K562 (cell line): ENCODE measurements around the gene GCKR. TPM values are rescaled to one million over a fixed set of nuclear protein-coding genes. Genes with fewer than 3 reads are reported as not detected.
A peak's percentile ranks its signal among the peaks of the same experiment; 100 is the strongest.
"Not testable (repeated sequence)": the region's sequence is repeated elsewhere in the genome, so short reads cannot be mapped to it uniquely, and the experiment has no call there.

Experiments used
- ATAC-seq: fragments of 200-7000 bp; cut with Tn5 transposase; 3 replicates; pipeline ENCODE4 v1.9.1; 2020; ENCODE audit warnings: moderate library complexity
- BruUV-seq: library from RNA; stranded (reverse); fragments of 400-500 nt; replicated peaks from 2 replicates; lab custom pipeline; 2021; lab: Mats Ljungman, UMichigan
- CTCF ChIA-PET: fragments of 300-600 bp; formaldehyde crosslinking; extraction: SDS; loops from one replicate; lab custom pipeline; 2021; ENCODE audit warnings: low intra/inter-chr PET ratio; lab: Yijun Ruan, JAX
- POLR2A ChIA-PET: fragments of 300-600, 350-650 bp; sonication (Branson Sonifier 250); formaldehyde crosslinking; extraction: SDS; loops from one replicate; lab custom pipeline; 2021; ENCODE audit warnings: antibody characterized with exemption, inconsistent platforms; lab: Yijun Ruan, JAX
- DNase-seq, 4 experiments: peaks; one replicate each; pipeline versions ENCODE4 v3.0.0 to v3.0.0-alpha.2; 2011 to 2018; ENCODE audit warnings: low spot score in 3 of 4, mixed read lengths in 3 of 4; ENCODE audit errors: extremely low read depth in 1 of 4
- FAIRE-seq: peaks from 2 replicates; lab custom pipeline; 2011; peaks lifted over from hg19 to GRCh38; lab: Jason Lieb, UNC
- H2AFZ ChIP-seq: 2 replicates; pipeline ENCODE4 v1.6.0; 2011; ENCODE audit warnings: low read depth, low read length, control low read depth, inconsistent platforms
- H3K27ac ChIP-seq: fragments of 200-600 bp; 3 replicates; pipeline ENCODE4 v1.8.0; 2011; ENCODE audit warnings: low read depth, mild to moderate bottlenecking, control low read depth, inconsistent platforms, low read length, moderate library complexity, mixed read lengths; ENCODE audit errors: extremely low read depth
- H3K27me3 ChIP-seq, 2 experiments: fragments of 300-600 bp in 1 of 2; 2 replicates in 1 of 2; 3 replicates in 1 of 2; pipeline versions ENCODE4 v1.6.0 to v1.8.0; 2011; ENCODE audit warnings: inconsistent platforms in 2 of 2, low read length in 2 of 2, mild to moderate bottlenecking in 1 of 2, mixed read lengths in 1 of 2, moderate library complexity in 1 of 2; ENCODE audit not compliant: control insufficient read depth in 2 of 2, insufficient read depth in 2 of 2
- H3K36me3 ChIP-seq: fragments of 300-600 bp; 3 replicates; pipeline ENCODE4 v1.8.0; 2011; ENCODE audit warnings: mild to moderate bottlenecking, low read length, inconsistent platforms; ENCODE audit not compliant: control insufficient read depth, insufficient read depth
- H3K4me1 ChIP-seq, 2 experiments: fragments of 200-600 bp in 1 of 2; replicated peaks in 1 of 2; 2 replicates in 1 of 2; 3 replicates in 1 of 2; pipeline versions ENCODE4 v1.5.1 to v1.8.0; 2011; ENCODE audit warnings: inconsistent platforms in 2 of 2, low read length in 2 of 2, mild to moderate bottlenecking in 1 of 2, mixed read lengths in 1 of 2, moderate library complexity in 1 of 2; ENCODE audit not compliant: control insufficient read depth in 2 of 2, insufficient read depth in 2 of 2
- H3K4me2 ChIP-seq: 2 replicates; pipeline ENCODE4 v1.6.1; 2011; ENCODE audit warnings: low read length, control low read depth, inconsistent platforms, mixed read lengths; ENCODE audit not compliant: insufficient read depth
- H3K4me3 ChIP-seq: fragments of 200-600 bp; sonication (generic), shearing (Covaris generic); 2 replicates; pipeline ENCODE4 v1.5.1; 2016; ENCODE audit warnings: control low read depth, inconsistent platforms
- H3K79me2 ChIP-seq: fragments of 200-600 bp; 3 replicates; pipeline ENCODE4 v1.8.0; 2011; ENCODE audit warnings: low read length, inconsistent platforms; ENCODE audit not compliant: control insufficient read depth, insufficient read depth
- H3K9ac ChIP-seq, 2 experiments: 2 replicates each; pipeline versions ENCODE4 v1.6.0 to v1.6.1; 2011; ENCODE audit warnings: low read depth in 2 of 2, low read length in 2 of 2, control low read depth in 1 of 2, inconsistent platforms in 1 of 2, mild to moderate bottlenecking in 1 of 2, mixed read lengths in 1 of 2; ENCODE audit not compliant: insufficient read depth in 1 of 2
- H3K9me1 ChIP-seq: one replicate; pipeline ENCODE4 v1.6.0; 2011; ENCODE audit warnings: inconsistent platforms, mild to moderate bottlenecking, low read length, moderate library complexity; ENCODE audit not compliant: control insufficient read depth, insufficient read depth
- H3K9me3 ChIP-seq: replicated peaks from 2 replicates; pipeline ENCODE4 v1.5.1; 2011; ENCODE audit warnings: low read depth, low read length, inconsistent platforms; ENCODE audit not compliant: control insufficient read depth, insufficient read depth
- H4K20me1 ChIP-seq: replicated peaks from 2 replicates; pipeline ENCODE4 v1.6.1; 2011; ENCODE audit warnings: low read length, inconsistent platforms, mixed read lengths; ENCODE audit not compliant: control insufficient read depth, insufficient read depth
- CTBP1 ChIP-seq: fragments of 450-650 bp; IDR thresholded peaks from 2 replicates; pipeline ENCODE4 v1.6.1; 2016; ENCODE audit warnings: borderline replicate concordance
- CXXC5 ChIP-seq: fragments of 250-450 bp; sonication (Bioruptor Pico); IDR thresholded peaks from 2 replicates; pipeline ENCODE4 v1.8.0; 2022; ENCODE audit warnings: inconsistent platforms, mild to moderate bottlenecking, moderate library complexity
- L3MBTL2 ChIP-seq: fragments of 450-650 bp; IDR thresholded peaks from 2 replicates; pipeline ENCODE4 v1.6.1; 2016; ENCODE audit warnings: mild to moderate bottlenecking, moderate library complexity
- MEIS2 ChIP-seq: fragments of 450-650 bp; IDR thresholded peaks from 2 replicates; pipeline ENCODE4 v1.6.1; 2014; ENCODE audit warnings: mild to moderate bottlenecking; ENCODE audit not compliant: partially characterized antibody
- NCOR1 ChIP-seq: fragments of 450-650 bp; IDR thresholded peaks from 2 replicates; pipeline ENCODE4 v1.6.1; 2016; ENCODE audit warnings: mild to moderate bottlenecking, moderate library complexity
- NR2C1 ChIP-seq, 2 experiments: fragments of 450-650 bp; IDR thresholded peaks; 2 replicates each; pipeline ENCODE4 v1.6.1; 2017; ENCODE audit warnings: mild to moderate bottlenecking in 2 of 2, antibody characterized with exemption in 1 of 2, inconsistent platforms in 1 of 2, missing compliant biosample characterization in 1 of 2, missing genetic modification characterization in 1 of 2
- SMARCC2 ChIP-seq: fragments of 450-650 bp; IDR thresholded peaks from 2 replicates; pipeline ENCODE4 v1.6.1; 2017; ENCODE audit warnings: antibody characterized with exemption, moderate library complexity, mild to moderate bottlenecking, low read depth
- TAL1 ChIP-seq: fragments of 450-650 bp; IDR thresholded peaks from 2 replicates; pipeline ENCODE4 v1.6.1; 2016; ENCODE audit warnings: mild to moderate bottlenecking
- TRIM24 ChIP-seq, 2 experiments: fragments of 450-650 bp; IDR thresholded peaks; 2 replicates each; pipeline ENCODE4 v1.6.1; 2016
- ZBTB40 ChIP-seq, 2 experiments: fragments of 450-650 bp in 1 of 2; sonication (generic) in 1 of 2; formaldehyde crosslinking in 1 of 2; IDR thresholded peaks; 2 replicates each; pipeline versions ENCODE4 v1.7.1 to v1.9.0; 2016 to 2022; ENCODE audit warnings: inconsistent platforms in 1 of 2, mild to moderate bottlenecking in 1 of 2, missing genetic modification reagents in 1 of 2
- WGBS: fragments of 100-300 bp; shearing (Covaris generic); methylation state at CpG from one replicate; pipeline ENCODE4 v1.1.6; 2016; ENCODE audit warnings: low coverage, mixed read lengths; ENCODE audit not compliant: insufficient coverage; ENCODE audit errors: missing lambda C conversion rate; 5-methylcytosine and 5-hydroxymethylcytosine counted together
- in situ Hi-C: fragments of 300-500 bp; cut with MboI; formaldehyde crosslinking; loops from 4 replicates; pipeline ENCODE4 v1.15.0; 2018; ENCODE audit warnings: inconsistent platforms, mixed read lengths
- intact Hi-C: fragments of 100-400 bp; cut with micrococcal nuclease; formaldehyde crosslinking; loops from 2 replicates; pipeline ENCODE4 v1.14.2; 2022
- polyA plus RNA-seq, 8 experiments: library from polyadenylated mRNA; depleted of rRNA in 4 of 8; stranded (reverse) in 5 of 8; unstranded in 3 of 8; fragments of >200 nt; fragmentation: Nextera tagmentation in 2 of 8; fragmentation: Illumina TruSeq in 1 of 8; extraction: Ambion mirVana in 2 of 8; extraction: Trizol in 1 of 8; gene quantifications; 2 replicates each; pipeline versions ENCODE4 v1.2.1 to v1.2.3, GENCODE V29; 2011 to 2014; ENCODE audit warnings: inconsistent platforms in 1 of 8, missing spikeins in 1 of 8
- total RNA-seq, 7 experiments: library from RNA; depleted of rRNA in 6 of 7; stranded (reverse); fragments of >200 nt in 6 of 7; fragmentation: Illumina TruSeq in 2 of 7; extraction: Trizol in 2 of 7; gene quantifications; 2 replicates each; pipeline versions ENCODE4 v1.2.1 to v1.2.3, GENCODE V29; 2011 to 2021; ENCODE audit warnings: low replicate concordance in 1 of 7
- TF ChIP-seq, protein P1 (sequence below): fragments of 450-650 bp; IDR thresholded peaks from 2 replicates; pipeline ENCODE4 v1.6.1; 2016; ENCODE audit warnings: antibody characterized with exemption

The GCKR gene
- total and polyA plus RNA-seq, 9 of the 15 experiments (the other 6 are each of a cell fraction or from before 2014, with no cell fraction given) = 0.28 to 0.79 (median 0.50) TPM; not detected in 1

DNA sequence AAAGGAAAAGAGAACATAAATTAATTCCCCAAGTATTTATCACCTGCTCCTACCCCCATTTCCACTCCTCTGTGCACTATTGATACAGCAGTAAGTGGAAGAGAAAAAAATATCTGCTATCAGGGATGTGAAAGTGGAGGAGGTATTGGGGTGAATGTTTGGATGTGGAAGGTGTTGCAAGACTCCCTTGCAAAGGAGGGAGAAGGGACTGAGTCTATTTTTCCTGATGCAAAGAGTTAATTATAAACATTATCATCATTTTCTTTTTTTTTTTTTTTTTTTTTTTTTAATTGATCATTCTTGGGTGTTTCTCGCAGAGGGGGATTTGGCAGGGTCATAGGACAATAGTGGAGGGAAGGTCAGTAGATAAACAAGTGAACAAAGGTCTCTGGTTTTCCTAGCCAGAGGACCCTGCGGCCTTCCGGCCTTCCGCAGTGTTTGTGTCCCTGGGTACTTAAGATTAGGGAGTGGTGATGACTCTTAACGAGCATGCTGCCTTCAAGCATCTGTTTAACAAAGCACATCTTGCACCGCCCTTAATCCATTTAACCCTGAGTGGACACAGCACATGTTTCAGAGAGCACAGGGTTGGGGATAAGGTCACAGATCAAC is 42.3 kb downstream of the GCKR start:
- POLR2A ChIA-PET = interaction anchor here (0.7 kb wide), 1 partner anchor 95 kb away, joined by 3 read pairs; no protein-coding TSS in a partner anchor
- peak in 2 of 4 experiments; percentile 24 to 25 for DNase-seq
- peak overlapping the region in 1 of 2 experiments; percentile 34; a peak in 1 of 4 replicates for H3K9ac ChIP-seq
- H3K36me3 ChIP-seq; H3K4me3 ChIP-seq; H4K20me1 ChIP-seq; BruUV-seq; H2AFZ ChIP-seq; H3K79me2 ChIP-seq; H3K9me3 ChIP-seq; H3K9me1 ChIP-seq; CTCF ChIA-PET; H3K27me3 ChIP-seq; in situ Hi-C loops; FAIRE-seq; TF ChIP-seq ZBTB40 (CRISPR knock-in tag; IDR thresholded peaks at IDR 0.05): not testable (repeated sequence)
- H3K4me2 ChIP-seq = peak overlapping the region; percentile 25; the same call in 1 of the 2 replicates
- H3K27ac ChIP-seq = peak overlapping the region; percentile 71; the same call in 2 of the 3 replicates
- 0% methylated on average over 1 of the region's 6 CpGs for WGBS
- peaks cover 19 to 21% of the 10 kb centered on the region in 2 experiments for H3K4me1 ChIP-seq
- intact Hi-C loops = loop anchor here (5.0 kb wide), 1 partner anchor 43 kb away; the partner anchor contains the start of gene ZNF512
- ATAC-seq = peak; percentile 59
- TF ChIP-seq TAL1 = peak; percentile 76
- 0 out of 2 replicates have a peak, but pooled peaks have one; percentile 46 for TF ChIP-seq CXXC5 (CRISPR knock-in tag)
- TF ChIP-seq, protein P1, sequence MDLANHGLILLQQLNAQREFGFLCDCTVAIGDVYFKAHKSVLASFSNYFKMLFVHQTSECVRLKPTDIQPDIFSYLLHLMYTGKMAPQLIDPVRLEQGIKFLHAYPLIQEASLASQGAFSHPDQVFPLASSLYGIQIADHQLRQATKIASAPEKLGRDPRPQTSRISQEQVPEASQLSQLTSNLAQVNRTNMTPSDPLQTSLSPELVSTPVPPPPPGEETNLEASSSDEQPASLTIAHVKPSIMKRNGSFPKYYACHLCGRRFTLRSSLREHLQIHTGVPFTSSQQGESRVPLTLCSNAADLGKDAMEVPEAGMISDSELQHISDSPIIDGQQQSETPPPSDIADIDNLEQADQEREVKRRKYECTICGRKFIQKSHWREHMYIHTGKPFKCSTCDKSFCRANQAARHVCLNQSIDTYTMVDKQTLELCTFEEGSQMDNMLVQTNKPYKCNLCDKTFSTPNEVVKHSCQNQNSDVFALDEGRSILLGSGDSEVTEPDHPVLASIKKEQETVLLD = 0 out of 2 replicates have a peak, but pooled peaks have one; percentile 37
- peak; percentile 62; the same call in 1 of the 2 replicates for TF ChIP-seq SMARCC2
- TF ChIP-seq TRIM24 (IDR thresholded peaks at IDR 0.05) = peak; percentile 12 to 62; a peak in 2 of 4 replicates
- TF ChIP-seq L3MBTL2 = peak; percentile 57
- TF ChIP-seq NR2C1 (IDR thresholded peaks at IDR 0.05) = peak; percentile 49; the same call in 1 of the 2 replicates
- TF ChIP-seq NR2C1 (tag; IDR thresholded peaks at IDR 0.05) = 0 out of 2 replicates have a peak, but pooled peaks have one; percentile 16
- peak; percentile 79 for TF ChIP-seq NCOR1
- TF ChIP-seq ZBTB40 (IDR thresholded peaks at IDR 0.05) = 0 out of 2 replicates have a peak, but pooled peaks have one; percentile 21
- TF ChIP-seq CTBP1 = peak; percentile 42; the same call in 1 of the 2 replicates
- TF ChIP-seq MEIS2 = peak; percentile 12
